Esophagus muscularis mucosa (tissue), 4 donors: ENCODE measurements around the gene SLC23A2.

Experiments used
- EP300 ChIP-seq: sonication (generic); formaldehyde crosslinking; IDR thresholded peaks from one replicate; pipeline ENCODE4 v1.6.1; 2017; ENCODE audit warnings: antibody characterized with exemption
- POLR2A ChIP-seq: fragments of 450-650 bp; IDR thresholded peaks from one replicate; pipeline ENCODE4 v1.6.1; 2017; ENCODE audit warnings: antibody characterized with exemption, moderate library complexity, mild to moderate bottlenecking, low read depth
- POLR2AphosphoS5 ChIP-seq, 2 donors: sonication (generic); formaldehyde crosslinking; IDR thresholded peaks; one replicate each; pipeline ENCODE4 v1.6.1; 2017; ENCODE audit warnings: antibody characterized with exemption in 2 of 2
- TF ChIP-seq, protein P1 (sequence below), 3 experiments: fragments of 200-600 bp in 2 of 3; fragments of 450-650 bp in 1 of 3; sonication (generic) in 2 of 3; IDR thresholded peaks; one replicate each; pipeline ENCODE4 v1.5.1; 2017 to 2019; ENCODE audit warnings: antibody characterized with exemption in 3 of 3, mild to moderate bottlenecking in 2 of 3, moderate library complexity in 1 of 3

DNA sequence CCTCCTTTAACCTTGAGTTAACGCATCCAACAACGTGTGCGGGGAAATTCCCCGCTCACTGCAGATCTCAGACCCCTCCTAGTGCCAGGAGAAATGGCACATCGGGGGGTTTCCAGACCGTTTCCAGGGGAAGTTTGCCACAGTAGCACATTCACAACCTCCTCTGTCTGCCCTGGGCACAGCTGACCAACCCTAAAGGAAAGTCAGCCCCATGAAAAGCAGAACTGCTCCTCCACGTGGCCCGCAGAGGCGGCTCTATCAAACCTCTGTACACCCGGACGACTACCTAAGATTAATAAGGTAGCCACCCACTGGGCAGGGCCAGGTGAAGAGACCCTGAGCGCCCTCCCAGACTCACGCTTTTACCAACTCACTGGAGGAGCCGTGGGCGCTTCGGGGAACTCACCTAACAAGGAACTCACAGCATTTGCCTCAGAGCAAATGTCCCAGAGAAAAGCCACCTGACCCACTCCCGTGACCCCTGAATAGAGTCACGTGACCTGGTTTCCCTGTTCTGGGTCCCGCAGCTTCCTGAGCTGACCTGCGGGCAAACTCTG is 186.5 kb downstream of the SLC23A2 start:
- TF ChIP-seq POLR2AphosphoS5 (IDR thresholded peaks at IDR 0.05) (no peak), POLR2A (no peak), EP300 (no peak)
- TF ChIP-seq, protein P1, sequence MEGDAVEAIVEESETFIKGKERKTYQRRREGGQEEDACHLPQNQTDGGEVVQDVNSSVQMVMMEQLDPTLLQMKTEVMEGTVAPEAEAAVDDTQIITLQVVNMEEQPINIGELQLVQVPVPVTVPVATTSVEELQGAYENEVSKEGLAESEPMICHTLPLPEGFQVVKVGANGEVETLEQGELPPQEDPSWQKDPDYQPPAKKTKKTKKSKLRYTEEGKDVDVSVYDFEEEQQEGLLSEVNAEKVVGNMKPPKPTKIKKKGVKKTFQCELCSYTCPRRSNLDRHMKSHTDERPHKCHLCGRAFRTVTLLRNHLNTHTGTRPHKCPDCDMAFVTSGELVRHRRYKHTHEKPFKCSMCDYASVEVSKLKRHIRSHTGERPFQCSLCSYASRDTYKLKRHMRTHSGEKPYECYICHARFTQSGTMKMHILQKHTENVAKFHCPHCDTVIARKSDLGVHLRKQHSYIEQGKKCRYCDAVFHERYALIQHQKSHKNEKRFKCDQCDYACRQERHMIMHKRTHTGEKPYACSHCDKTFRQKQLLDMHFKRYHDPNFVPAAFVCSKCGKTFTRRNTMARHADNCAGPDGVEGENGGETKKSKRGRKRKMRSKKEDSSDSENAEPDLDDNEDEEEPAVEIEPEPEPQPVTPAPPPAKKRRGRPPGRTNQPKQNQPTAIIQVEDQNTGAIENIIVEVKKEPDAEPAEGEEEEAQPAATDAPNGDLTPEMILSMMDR (IDR thresholded peaks at IDR 0.05): no peak
